ENCODE data around the gene PCYOX1L.

DNA sequence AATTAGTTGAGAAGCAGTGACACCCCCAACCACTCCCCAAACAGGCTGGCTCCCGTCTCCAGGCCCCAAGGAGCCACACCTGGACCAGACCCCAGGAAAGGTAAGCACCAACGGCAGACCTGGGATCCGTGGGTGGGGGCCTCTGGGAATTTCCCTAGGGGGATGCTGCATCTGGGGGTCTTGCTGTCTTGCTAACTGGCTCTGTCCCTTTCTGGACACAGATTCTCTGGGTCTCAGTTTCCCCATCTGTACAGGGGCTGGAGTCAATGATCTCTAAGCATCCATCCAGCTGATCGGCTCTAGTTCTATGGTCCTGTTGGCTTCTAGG, 49.1 kb downstream of the PCYOX1L start:
- TF ChIP-seq CREB1 (IDR thresholded peaks at IDR 0.05; ENCODE audit: low read depth) = no peak
- TF ChIP-seq, protein P1, sequence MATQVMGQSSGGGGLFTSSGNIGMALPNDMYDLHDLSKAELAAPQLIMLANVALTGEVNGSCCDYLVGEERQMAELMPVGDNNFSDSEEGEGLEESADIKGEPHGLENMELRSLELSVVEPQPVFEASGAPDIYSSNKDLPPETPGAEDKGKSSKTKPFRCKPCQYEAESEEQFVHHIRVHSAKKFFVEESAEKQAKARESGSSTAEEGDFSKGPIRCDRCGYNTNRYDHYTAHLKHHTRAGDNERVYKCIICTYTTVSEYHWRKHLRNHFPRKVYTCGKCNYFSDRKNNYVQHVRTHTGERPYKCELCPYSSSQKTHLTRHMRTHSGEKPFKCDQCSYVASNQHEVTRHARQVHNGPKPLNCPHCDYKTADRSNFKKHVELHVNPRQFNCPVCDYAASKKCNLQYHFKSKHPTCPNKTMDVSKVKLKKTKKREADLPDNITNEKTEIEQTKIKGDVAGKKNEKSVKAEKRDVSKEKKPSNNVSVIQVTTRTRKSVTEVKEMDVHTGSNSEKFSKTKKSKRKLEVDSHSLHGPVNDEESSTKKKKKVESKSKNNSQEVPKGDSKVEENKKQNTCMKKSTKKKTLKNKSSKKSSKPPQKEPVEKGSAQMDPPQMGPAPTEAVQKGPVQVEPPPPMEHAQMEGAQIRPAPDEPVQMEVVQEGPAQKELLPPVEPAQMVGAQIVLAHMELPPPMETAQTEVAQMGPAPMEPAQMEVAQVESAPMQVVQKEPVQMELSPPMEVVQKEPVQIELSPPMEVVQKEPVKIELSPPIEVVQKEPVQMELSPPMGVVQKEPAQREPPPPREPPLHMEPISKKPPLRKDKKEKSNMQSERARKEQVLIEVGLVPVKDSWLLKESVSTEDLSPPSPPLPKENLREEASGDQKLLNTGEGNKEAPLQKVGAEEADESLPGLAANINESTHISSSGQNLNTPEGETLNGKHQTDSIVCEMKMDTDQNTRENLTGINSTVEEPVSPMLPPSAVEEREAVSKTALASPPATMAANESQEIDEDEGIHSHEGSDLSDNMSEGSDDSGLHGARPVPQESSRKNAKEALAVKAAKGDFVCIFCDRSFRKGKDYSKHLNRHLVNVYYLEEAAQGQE (IDR thresholded peaks at IDR 0.05; ENCODE audit: low read depth) = no peak
- TF ChIP-seq, protein P2, sequence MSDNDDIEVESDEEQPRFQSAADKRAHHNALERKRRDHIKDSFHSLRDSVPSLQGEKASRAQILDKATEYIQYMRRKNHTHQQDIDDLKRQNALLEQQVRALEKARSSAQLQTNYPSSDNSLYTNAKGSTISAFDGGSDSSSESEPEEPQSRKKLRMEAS (IDR thresholded peaks at IDR 0.05) = no peak
- TF ChIP-seq TEAD4 (IDR thresholded peaks at IDR 0.05) = no peak
- TF ChIP-seq TAF1 (IDR thresholded peaks at IDR 0.05; ENCODE audit: low read depth) = no peak
- no peak for TF ChIP-seq RAD21 (IDR thresholded peaks at IDR 0.05; ENCODE audit: low read depth)
- no peak for TF ChIP-seq CEBPB (IDR thresholded peaks at IDR 0.05)
- TF ChIP-seq YY1 (IDR thresholded peaks at IDR 0.05; ENCODE audit: low read depth) = no peak
- no peak for TF ChIP-seq EP300 (IDR thresholded peaks at IDR 0.05; ENCODE audit: borderline replicate concordance)
- TF ChIP-seq ZBTB7A (IDR thresholded peaks at IDR 0.05; ENCODE audit: low read depth) = no peak
- TF ChIP-seq, protein P3, sequence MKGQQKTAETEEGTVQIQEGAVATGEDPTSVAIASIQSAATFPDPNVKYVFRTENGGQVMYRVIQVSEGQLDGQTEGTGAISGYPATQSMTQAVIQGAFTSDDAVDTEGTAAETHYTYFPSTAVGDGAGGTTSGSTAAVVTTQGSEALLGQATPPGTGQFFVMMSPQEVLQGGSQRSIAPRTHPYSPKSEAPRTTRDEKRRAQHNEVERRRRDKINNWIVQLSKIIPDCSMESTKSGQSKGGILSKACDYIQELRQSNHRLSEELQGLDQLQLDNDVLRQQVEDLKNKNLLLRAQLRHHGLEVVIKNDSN (IDR thresholded peaks at IDR 0.05) = no peak
